ENCODE data around the gene C2CD2.
A peak's percentile ranks its signal among the peaks of the same experiment; 100 is the strongest.

C2CD2 gene

DNA sequence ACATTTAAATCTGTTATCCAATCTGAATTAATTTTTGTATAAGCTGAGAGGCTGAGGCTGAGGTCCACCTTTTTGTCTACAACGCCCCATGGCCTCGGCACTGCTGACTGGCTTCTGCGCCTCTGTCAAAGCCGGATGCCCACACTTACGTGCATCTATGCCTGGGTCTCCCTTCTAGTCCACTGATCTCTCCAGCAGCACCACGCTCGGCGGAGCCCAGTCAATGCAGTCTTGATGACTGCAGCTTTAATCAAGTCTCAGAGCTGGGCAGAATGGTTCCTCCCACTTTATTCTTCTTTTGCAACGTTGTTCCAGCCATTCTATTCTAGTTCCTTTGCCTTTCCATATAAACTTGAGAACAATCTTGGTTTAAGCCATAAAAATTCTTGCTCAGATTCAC lies 84.0 kb downstream of the C2CD2 start:
- no peak overlapping the region for H3K4me3 ChIP-seq (ENCODE audit: low read length)
- no peak overlapping the region for H3K9ac ChIP-seq (ENCODE audit: low read length)
- H3K4ac ChIP-seq (ENCODE audit: low read depth, low read length), result no peak overlapping the region
- no peaks in the 10 kb centered on the region for H3K36me3 ChIP-seq (ENCODE audit: control insufficient read depth, insufficient read depth, low read length)
- no peak overlapping the region for H3K18ac ChIP-seq (ENCODE audit: low read length)
- H3K56ac ChIP-seq (ENCODE audit: low read length), result no peak overlapping the region
- H3K79me1 ChIP-seq (ENCODE audit: low read length), result peaks cover 16% of the 10 kb centered on the region
- H3K23ac ChIP-seq (ENCODE audit: low read length), result no peak overlapping the region
- H2AK5ac ChIP-seq (ENCODE audit: low read length), result no peak overlapping the region
- no peak overlapping the region for H4K5ac ChIP-seq (ENCODE audit: low read length)
- no peaks in the 10 kb centered on the region for H3K27me3 ChIP-seq (ENCODE audit: insufficient read depth, low read length, poor library complexity)
- H3K79me2 ChIP-seq (ENCODE audit: control insufficient read depth, insufficient read depth, low read length), result peaks cover 3% of the 10 kb centered on the region
- no peak overlapping the region for H2BK5ac ChIP-seq (ENCODE audit: low read length)
- H2BK15ac ChIP-seq (replicated peaks; ENCODE audit: low read depth), result no peak overlapping the region
- no peak overlapping the region for H2BK120ac ChIP-seq (ENCODE audit: low read depth, low read length)
- no peak overlapping the region for H3K4me2 ChIP-seq (ENCODE audit: low read length)
- no peak for DNase-seq
- no CpG with 5 or more reads among the region's 9 CpGs for WGBS (ENCODE audit: extremely low coverage, insufficient coverage, low lambda C conversion rate)
- H3K4me1 ChIP-seq (ENCODE audit: control insufficient read depth, low read depth, low read length), result peaks cover 2% of the 10 kb centered on the region
- H4K8ac ChIP-seq (ENCODE audit: low read depth, low read length), result no peak overlapping the region
- H3K27ac ChIP-seq (ENCODE audit: low read depth, low read length), result no peak overlapping the region

DNA sequence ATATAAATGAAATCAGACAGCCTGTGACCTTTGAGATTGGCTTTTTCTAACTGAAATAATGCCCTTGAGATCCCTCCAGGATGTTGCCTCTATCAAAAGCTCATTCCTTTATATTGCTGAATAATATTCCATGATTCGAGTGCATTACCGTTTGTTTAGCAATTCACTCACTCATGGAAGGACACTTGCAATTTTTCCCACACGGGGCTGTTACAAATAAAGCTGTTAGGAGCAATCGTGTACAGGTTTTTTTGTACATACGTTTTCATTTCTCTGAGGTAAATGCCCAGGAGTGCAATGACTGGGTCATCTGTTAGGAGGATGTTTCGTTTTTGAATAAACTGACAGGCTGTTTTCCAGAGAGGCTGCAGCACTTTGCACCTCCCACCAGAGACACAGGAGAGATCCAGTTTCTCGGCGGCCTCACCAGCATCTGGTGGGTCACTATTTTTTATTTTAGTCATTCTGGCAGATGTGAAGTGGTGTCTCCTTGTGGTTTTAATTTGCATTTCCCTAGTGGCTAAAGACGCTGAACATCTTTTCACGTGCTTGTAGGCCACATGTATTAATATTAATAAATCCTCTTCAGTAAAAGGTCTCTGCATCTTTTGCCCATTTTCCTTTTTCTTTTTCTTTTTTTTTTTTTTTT lies 85.6 kb downstream of the C2CD2 start:
- no CpG with 5 or more reads among the region's 10 CpGs for WGBS (ENCODE audit: extremely low coverage, insufficient coverage, low lambda C conversion rate)
- DNase-seq, result no peak

DNA sequence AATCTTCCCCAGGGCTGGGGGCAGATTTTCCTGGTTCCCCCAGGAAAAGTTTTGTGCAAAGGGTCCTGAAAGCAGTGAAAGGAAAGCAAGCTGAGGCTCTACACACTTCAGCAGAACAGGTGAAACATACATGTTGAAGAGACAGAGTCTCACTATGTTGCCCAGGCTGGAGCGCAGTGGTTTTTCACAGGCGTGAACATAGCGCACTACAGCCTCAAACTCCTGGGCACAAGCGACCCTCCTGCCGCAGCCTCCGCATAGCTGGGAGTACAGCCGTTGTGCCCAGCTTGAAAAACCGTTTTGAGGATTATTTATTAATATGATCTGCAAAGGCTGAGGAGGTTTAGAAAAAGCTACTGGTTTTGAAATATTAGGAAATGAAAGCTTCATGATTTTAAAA lies 86.5 kb downstream of the C2CD2 start:
- no peak overlapping the region for H2BK5ac ChIP-seq (ENCODE audit: low read length)

More for the DNA sequence above, 85.6 kb downstream of the C2CD2 start:
- peaks cover 2% of the 10 kb centered on the region for H3K4me1 ChIP-seq (ENCODE audit: control insufficient read depth, low read depth, low read length)
- no peak overlapping the region for H3K27ac ChIP-seq (ENCODE audit: low read depth, low read length)
- H3K79me2 ChIP-seq (ENCODE audit: control insufficient read depth, insufficient read depth, low read length), result peaks cover 3% of the 10 kb centered on the region
- H3K9ac ChIP-seq (ENCODE audit: low read length), result no peak overlapping the region
- no peak overlapping the region for H3K4me2 ChIP-seq (ENCODE audit: low read length)
- no peak overlapping the region for H2AK5ac ChIP-seq (ENCODE audit: low read length)
- no peak overlapping the region for H3K23ac ChIP-seq (ENCODE audit: low read length)
- H3K4ac ChIP-seq (ENCODE audit: low read depth, low read length), result no peak overlapping the region
- no peak overlapping the region for H2BK120ac ChIP-seq (ENCODE audit: low read depth, low read length)
- no peak overlapping the region for H3K18ac ChIP-seq (ENCODE audit: low read length)
- no peak overlapping the region for H4K8ac ChIP-seq (ENCODE audit: low read depth, low read length)
- H4K5ac ChIP-seq (ENCODE audit: low read length), result no peak overlapping the region
- no peaks in the 10 kb centered on the region for H3K27me3 ChIP-seq (ENCODE audit: insufficient read depth, low read length, poor library complexity)
- no peaks in the 10 kb centered on the region for H3K36me3 ChIP-seq (ENCODE audit: control insufficient read depth, insufficient read depth, low read length)
- H3K79me1 ChIP-seq (ENCODE audit: low read length), result peaks cover 12% of the 10 kb centered on the region
- H2BK5ac ChIP-seq (ENCODE audit: low read length), result no peak overlapping the region
- H3K4me3 ChIP-seq (ENCODE audit: low read length), result no peak overlapping the region
- no peak overlapping the region for H2BK15ac ChIP-seq (replicated peaks; ENCODE audit: low read depth)
- H3K56ac ChIP-seq (ENCODE audit: low read length), result no peak overlapping the region

DNA sequence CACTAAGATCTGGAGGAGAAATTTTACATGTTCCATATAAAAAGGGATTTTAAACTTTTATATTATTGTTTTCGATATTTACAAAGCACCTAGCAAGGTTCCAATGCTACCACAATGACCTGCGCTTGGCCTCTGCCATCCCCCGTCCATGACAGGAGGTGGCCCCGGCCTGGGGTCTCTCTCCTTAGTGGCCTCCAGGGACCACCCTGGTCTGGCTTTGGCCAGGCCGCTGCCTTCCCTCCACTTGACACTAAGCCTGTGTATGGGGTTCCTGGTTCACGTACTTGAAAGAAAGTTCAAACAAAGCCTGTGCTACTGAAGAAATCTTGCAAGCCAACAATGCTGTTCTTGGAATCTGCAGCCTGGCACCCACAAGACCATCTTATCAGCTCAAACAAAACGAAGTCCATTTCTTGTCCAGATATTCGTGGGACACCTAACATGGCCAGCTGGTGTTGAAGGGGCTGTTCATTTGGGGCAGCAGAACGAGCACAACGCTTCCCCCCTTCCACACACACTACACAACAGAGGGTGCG lies 87.5 kb downstream of the C2CD2 start:
- Histone ChIP-seq H2AK5ac (ENCODE audit: low read length) (no peak overlapping the region), H2BK120ac (ENCODE audit: low read depth, low read length) (no peak overlapping the region), H3K36me3 (ENCODE audit: control insufficient read depth, insufficient read depth, low read length) (no peaks in the 10 kb centered on the region), H3K4me1 (ENCODE audit: control insufficient read depth, low read depth, low read length) (peaks cover 2% of the 10 kb centered on the region), H3K27ac (ENCODE audit: low read depth, low read length) (no peak overlapping the region), H2BK15ac (replicated peaks; ENCODE audit: low read depth) (no peak overlapping the region), H3K23ac (ENCODE audit: low read length) (no peak overlapping the region), H3K9ac (ENCODE audit: low read length) (no peak overlapping the region), H3K56ac (ENCODE audit: low read length) (no peak overlapping the region), H3K79me1 (ENCODE audit: low read length) (peaks cover 6% of the 10 kb centered on the region), H3K79me2 (ENCODE audit: control insufficient read depth, insufficient read depth, low read length) (peaks cover 3% of the 10 kb centered on the region), H3K4me2 (ENCODE audit: low read length) (no peak overlapping the region), H4K8ac (ENCODE audit: low read depth, low read length) (no peak overlapping the region), H3K4me3 (ENCODE audit: low read length) (no peak overlapping the region), H3K27me3 (ENCODE audit: insufficient read depth, low read length, poor library complexity) (no peaks in the 10 kb centered on the region), H2BK5ac (ENCODE audit: low read length) (no peak overlapping the region), H4K5ac (ENCODE audit: low read length) (no peak overlapping the region), H3K4ac (ENCODE audit: low read depth, low read length) (no peak overlapping the region), H3K18ac (ENCODE audit: low read length) (no peak overlapping the region)
- no CpG with 5 or more reads among the region's 11 CpGs for WGBS (ENCODE audit: extremely low coverage, insufficient coverage, low lambda C conversion rate)
- no peak for DNase-seq

More for the DNA sequence above, 86.5 kb downstream of the C2CD2 start:
- Histone ChIP-seq H3K4me2 (ENCODE audit: low read length) (no peak overlapping the region), H2AK5ac (ENCODE audit: low read length) (no peak overlapping the region), H3K4me1 (ENCODE audit: control insufficient read depth, low read depth, low read length) (peaks cover 2% of the 10 kb centered on the region), H3K9ac (ENCODE audit: low read length) (no peak overlapping the region), H3K4ac (ENCODE audit: low read depth, low read length) (no peak overlapping the region), H3K79me1 (ENCODE audit: low read length) (peaks cover 8% of the 10 kb centered on the region), H2BK15ac (replicated peaks; ENCODE audit: low read depth) (no peak overlapping the region), H3K56ac (ENCODE audit: low read length) (no peak overlapping the region), H3K18ac (ENCODE audit: low read length) (no peak overlapping the region), H3K79me2 (ENCODE audit: control insufficient read depth, insufficient read depth, low read length) (peaks cover 3% of the 10 kb centered on the region), H3K36me3 (ENCODE audit: control insufficient read depth, insufficient read depth, low read length) (no peaks in the 10 kb centered on the region), H3K27me3 (ENCODE audit: insufficient read depth, low read length, poor library complexity) (no peaks in the 10 kb centered on the region), H3K23ac (ENCODE audit: low read length) (no peak overlapping the region), H2BK120ac (ENCODE audit: low read depth, low read length) (no peak overlapping the region), H4K8ac (ENCODE audit: low read depth, low read length) (no peak overlapping the region), H3K4me3 (ENCODE audit: low read length) (no peak overlapping the region), H3K27ac (ENCODE audit: low read depth, low read length) (no peak overlapping the region), H4K5ac (ENCODE audit: low read length) (no peak overlapping the region)
- no peak for DNase-seq
- no CpG with 5 or more reads among the region's 8 CpGs for WGBS (ENCODE audit: extremely low coverage, insufficient coverage, low lambda C conversion rate)

DNA sequence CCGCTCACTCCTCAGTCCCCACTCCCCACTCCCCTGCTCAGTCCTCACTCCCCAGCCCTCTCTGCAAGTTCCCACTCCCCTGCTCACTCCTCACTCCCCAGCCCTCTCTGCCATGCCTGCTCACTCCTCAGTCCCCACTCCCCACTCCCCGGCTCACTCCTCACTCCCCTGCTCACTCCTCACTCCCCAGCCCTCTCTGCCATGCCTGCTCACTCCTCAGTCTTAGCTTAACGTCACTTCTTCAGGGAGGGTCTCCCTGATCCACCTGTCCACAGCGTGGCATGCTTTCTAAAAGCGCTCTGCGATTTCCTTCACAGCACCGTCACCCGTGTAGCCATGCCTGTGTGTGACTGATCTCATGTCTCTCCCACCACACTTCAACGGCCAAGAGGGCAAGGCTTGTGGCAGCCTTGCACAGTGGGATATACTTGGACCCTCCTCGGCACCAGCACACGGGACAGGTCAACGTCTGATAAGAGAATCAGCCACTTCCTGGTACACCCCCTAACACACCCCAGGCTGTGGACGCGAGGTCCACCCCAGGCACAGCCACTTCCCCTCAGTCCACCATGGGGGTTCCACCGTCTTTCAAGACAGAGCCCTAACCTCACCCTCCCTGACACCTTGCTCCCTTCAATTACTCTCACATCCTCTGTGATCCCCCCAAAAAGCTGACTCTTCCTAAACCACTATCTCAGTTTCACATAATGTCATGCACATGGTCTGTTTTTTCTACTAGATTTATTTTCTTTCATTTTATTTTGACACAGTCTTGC lies 88.6 kb downstream of the C2CD2 start:
- no peaks in the 10 kb centered on the region for H3K27me3 ChIP-seq (ENCODE audit: insufficient read depth, low read length, poor library complexity)
- H3K36me3 ChIP-seq (ENCODE audit: control insufficient read depth, insufficient read depth, low read length), result no peaks in the 10 kb centered on the region
- peak overlapping the region; percentile 24 for H3K23ac ChIP-seq (ENCODE audit: low read length)
- no peak overlapping the region for H3K9ac ChIP-seq (ENCODE audit: low read length)
- H2BK15ac ChIP-seq (replicated peaks; ENCODE audit: low read depth), result no peak overlapping the region
- no peak overlapping the region for H3K18ac ChIP-seq (ENCODE audit: low read length)
- H3K79me2 ChIP-seq (ENCODE audit: control insufficient read depth, insufficient read depth, low read length), result peaks cover 3% of the 10 kb centered on the region
- peaks cover 6% of the 10 kb centered on the region for H3K79me1 ChIP-seq (ENCODE audit: low read length)
- no peak overlapping the region for H3K4me2 ChIP-seq (ENCODE audit: low read length)
- H4K8ac ChIP-seq (ENCODE audit: low read depth, low read length), result no peak overlapping the region
- H4K5ac ChIP-seq (ENCODE audit: low read length), result no peak overlapping the region
- H3K27ac ChIP-seq (ENCODE audit: low read depth, low read length), result no peak overlapping the region
- H3K4ac ChIP-seq (ENCODE audit: low read depth, low read length), result no peak overlapping the region
- WGBS (ENCODE audit: extremely low coverage, insufficient coverage, low lambda C conversion rate), result no CpG with 5 or more reads among the region's 15 CpGs
- H2AK5ac ChIP-seq (ENCODE audit: low read length), result no peak overlapping the region
- peak; percentile 15 for DNase-seq
- H2BK5ac ChIP-seq (ENCODE audit: low read length), result no peak overlapping the region
- H3K56ac ChIP-seq (ENCODE audit: low read length), result no peak overlapping the region
- H3K4me3 ChIP-seq (ENCODE audit: low read length), result no peak overlapping the region
- no peak overlapping the region for H2BK120ac ChIP-seq (ENCODE audit: low read depth, low read length)
- H3K4me1 ChIP-seq (ENCODE audit: control insufficient read depth, low read depth, low read length), result peaks cover 2% of the 10 kb centered on the region
